Measurements from ENCODE around the gene VIPR2.

GRCh38 chr7:159139639-159140038 is 5.0 kb downstream of the VIPR2 start:
- TF ChIP-seq POLR2AphosphoS5 (IDR thresholded peaks at IDR 0.05; ENCODE audit: low read depth, low read length) (no peak), REST (IDR thresholded peaks at IDR 0.05; ENCODE audit: insufficient read depth in 1 of 2, low read depth in 2 of 2, low read length in 2 of 2) (no peak), TAF1 (IDR thresholded peaks at IDR 0.05; ENCODE audit: borderline replicate concordance, insufficient read depth, low read length) (no peak), SIN3A (IDR thresholded peaks at IDR 0.05; ENCODE audit: borderline replicate concordance, insufficient read depth, low read length) (no peak), FOXP2 (optimal IDR thresholded peaks at IDR 0.05; ENCODE audit: borderline replicate concordance, extremely low read depth, extremely low read length, insufficient read depth) (no peak)
